ENCODE measurements around the gene SLA2. TPM values are rescaled to one million over a fixed set of nuclear protein-coding genes. Genes with fewer than 3 reads are reported as not detected.

SLA2 gene
- total and polyA plus RNA-seq, 5 experiments from 2014 or later: 18.9 to 34.4 (median 22.2) TPM

DNA sequence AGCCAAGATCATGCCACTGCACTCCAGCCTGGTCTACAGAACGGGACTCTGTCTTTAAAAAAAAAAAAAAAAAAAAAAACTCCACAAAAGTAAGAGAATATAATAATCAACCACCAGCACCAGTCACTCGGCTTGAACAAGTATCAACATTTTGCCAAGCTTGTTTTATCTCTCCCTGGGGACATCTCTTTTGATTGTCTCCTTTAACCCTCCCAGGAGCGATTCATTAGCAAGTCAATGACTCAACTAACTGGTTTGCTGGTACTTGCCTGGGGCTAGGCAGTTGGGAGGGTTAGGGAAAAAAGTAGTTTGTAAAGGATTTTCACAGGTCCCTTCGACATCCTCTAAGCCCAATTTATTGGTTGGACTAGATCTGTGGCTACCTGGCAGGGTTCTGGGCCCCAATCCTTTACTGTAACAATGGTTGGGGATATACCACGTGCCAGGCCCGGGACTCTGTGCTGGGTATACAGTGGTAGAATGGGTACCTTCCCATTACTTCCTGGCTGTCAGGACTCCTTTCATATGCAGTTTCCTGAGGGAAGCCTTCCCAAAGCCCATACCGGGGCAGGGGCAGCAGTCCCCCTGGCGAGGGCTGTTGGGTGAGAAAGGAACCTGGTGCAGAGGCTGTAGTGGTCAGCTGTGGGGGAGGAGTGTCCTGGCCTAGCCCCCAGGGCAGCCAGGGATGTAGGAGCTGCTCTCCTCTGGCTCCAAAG lies 60.4 kb downstream of the SLA2 start:
- Mint-ChIP-seq H3K4me1 (peaks cover 16 to 39% (median 30%) of the 10 kb centered on the region in 4 donors), H3K27me3 (no peaks in the 10 kb centered on the region), H3K9me3 (no peaks in the 10 kb centered on the region), H3K4me3 (no peak overlapping the region), H3K27ac (peak overlapping the region in 5 of 10 donors; percentile 21 to 81 (median 53)), H3K36me3 (peaks cover 5 to 54% (median 6%) of the 10 kb centered on the region in 3 donors)
- POLR2A ChIA-PET: interaction anchor here (25.2 kb wide), 1 partner anchor 11 kb away, joined by 448 read pairs; the partner anchor contains the start of gene TGIF2
- DNase-seq (no peak), ATAC-seq (no peak)

DNA sequence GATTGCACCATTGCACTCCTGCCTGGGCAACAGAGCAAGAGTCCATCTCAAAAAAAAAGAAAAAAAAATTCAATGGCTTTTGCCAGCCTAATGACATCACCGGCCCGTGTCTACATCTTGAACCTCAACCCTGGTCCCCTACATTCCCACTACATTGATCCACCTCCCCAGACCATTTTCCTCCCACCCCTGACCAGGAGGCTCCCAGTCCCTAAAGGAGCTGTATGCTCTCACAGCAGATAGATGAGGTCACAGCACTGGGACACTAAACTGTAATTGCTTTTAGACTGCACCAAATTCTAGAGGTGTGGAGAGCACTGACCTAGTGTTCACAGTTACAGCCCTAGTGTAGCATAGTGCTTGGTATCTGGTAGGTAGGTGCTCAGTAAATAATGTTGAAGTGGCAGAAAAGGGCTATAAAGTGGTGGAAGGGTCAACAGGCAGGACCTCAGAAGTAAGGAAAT lies 61.9 kb downstream of the SLA2 start:
- Mint-ChIP-seq H3K27ac (peak overlapping the region in 9 of 10 donors; percentile 18 to 88 (median 69)), H3K4me3 (no peak overlapping the region), H3K27me3 (no peaks in the 10 kb centered on the region), H3K9me3 (no peaks in the 10 kb centered on the region), H3K4me1 (peaks cover 17 to 41% (median 36%) of the 10 kb centered on the region in 4 donors), H3K36me3 (peaks cover 5 to 58% (median 11%) of the 10 kb centered on the region in 3 donors)
- no peak for DNase-seq
- POLR2A ChIA-PET: interaction anchor here (1.0 to 25.2 kb wide), 3 partner anchors 10 to 62 kb away, joined by 3 to 448 read pairs (median 5); partner anchors contain the start of genes SLA2 and TGIF2
- no peak for ATAC-seq

DNA sequence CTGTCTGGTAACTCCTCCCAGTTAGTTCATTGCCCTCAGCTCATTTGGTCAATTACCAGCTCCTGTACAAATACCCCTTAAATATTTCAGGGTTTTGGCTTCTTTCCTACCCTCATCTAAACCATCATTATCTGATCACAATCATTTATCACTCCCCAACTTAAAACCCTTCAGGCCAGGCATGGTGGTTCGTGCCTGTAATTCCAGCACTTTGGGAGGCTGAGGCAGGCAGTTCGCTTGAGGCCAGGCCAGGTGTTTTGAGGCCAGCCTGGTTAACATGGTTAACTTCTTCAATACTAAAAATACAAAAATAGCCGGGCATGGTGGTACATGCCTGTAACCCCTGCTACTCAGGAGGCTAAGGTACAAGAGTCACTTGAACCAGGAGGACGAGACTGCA lies 63.2 kb downstream of the SLA2 start:
- Mint-ChIP-seq H3K36me3 (peaks cover 5 to 66% (median 11%) of the 10 kb centered on the region in 3 donors), H3K9me3 (no peaks in the 10 kb centered on the region), H3K4me3 (peak overlapping the region in 1 of 10 donors; percentile 34), H3K4me1 (peaks cover 16 to 47% (median 32%) of the 10 kb centered on the region in 4 donors), H3K27ac (peak overlapping the region; percentile 58 to 91 (median 86)), H3K27me3 (no peaks in the 10 kb centered on the region)
- POLR2A ChIA-PET: interaction anchor here (1.7 to 25.2 kb wide), 3 partner anchors 9 to 63 kb away, joined by 3 to 448 read pairs (median 448); partner anchors contain the start of genes RAB5IF, SLA2 and TGIF2
- no peak for ATAC-seq
- no peak for DNase-seq

DNA sequence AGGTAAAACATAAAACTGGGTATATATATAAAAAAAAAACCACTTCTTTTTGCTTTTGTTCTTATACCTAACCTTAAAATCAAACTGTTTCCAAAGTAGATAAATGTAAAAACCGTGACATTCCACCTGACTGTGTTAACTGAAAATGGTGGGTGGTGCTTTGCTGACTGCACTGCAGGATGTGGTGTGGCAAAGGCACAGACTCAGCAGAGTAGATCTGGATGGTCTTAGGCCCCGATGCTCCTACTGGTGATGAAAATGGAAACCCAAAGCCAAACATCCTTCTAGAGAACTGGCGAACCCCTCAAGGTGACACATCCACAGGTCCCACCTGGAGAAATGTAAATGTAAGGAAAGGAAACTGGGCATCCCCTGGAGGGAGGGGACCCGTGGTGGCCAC lies 63.7 kb downstream of the SLA2 start:
- POLR2A ChIA-PET: interaction anchor here (18.2 to 25.2 kb wide), 2 partner anchors 8 to 12 kb away, joined by 448 read pairs; partner anchors contain the start of genes RAB5IF and TGIF2
- peak overlapping the region; percentile 80 to 91 (median 86) for H3K27ac Mint-ChIP-seq
- H3K27me3 Mint-ChIP-seq: no peaks in the 10 kb centered on the region
- ATAC-seq (peak; percentile 82 to 96), DNase-seq (peak in 4 of 10 donors; percentile 31 to 53 (median 44))
- H3K9me3 Mint-ChIP-seq: no peaks in the 10 kb centered on the region
- H3K36me3 Mint-ChIP-seq: peaks cover 5 to 63% (median 11%) of the 10 kb centered on the region in 3 donors
- H3K4me3 Mint-ChIP-seq: peak overlapping the region in 7 of 10 donors; percentile 6 to 59 (median 26)
- peaks cover 16 to 47% (median 27%) of the 10 kb centered on the region in 4 donors for H3K4me1 Mint-ChIP-seq

DNA sequence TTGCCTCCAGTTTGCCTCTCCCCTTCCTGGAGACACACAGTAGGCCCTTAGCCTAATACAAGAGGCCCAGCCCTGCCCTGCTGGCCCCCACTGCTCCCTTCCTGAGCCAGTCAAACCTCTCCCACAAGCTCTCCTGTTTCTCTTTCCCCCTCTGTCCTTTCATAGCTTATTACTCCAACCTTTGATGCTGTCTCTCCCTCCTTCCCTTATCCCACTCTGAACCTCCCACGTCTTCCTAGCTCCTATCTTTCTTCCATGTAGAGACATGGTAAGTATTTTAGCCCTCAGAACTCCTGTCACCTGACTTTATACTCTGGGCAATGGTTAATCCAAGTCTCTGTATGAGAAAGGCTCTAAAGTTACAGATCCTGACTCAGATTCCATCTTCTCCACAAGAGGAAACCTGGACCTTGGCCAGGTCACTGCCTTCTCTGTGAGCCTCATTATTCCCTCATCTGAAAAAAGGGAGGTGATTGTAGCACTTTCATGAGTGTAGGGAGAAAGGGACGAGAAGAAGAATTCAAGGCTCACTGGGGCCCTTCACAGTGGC lies 65.9 kb downstream of the SLA2 start:
- peak overlapping the region in 1 of 10 donors; percentile 28 for H3K4me3 Mint-ChIP-seq
- no peaks in the 10 kb centered on the region for H3K27me3 Mint-ChIP-seq
- no peak for DNase-seq
- no peaks in the 10 kb centered on the region for H3K9me3 Mint-ChIP-seq
- POLR2A ChIA-PET: interaction anchor here (0.5 to 18.2 kb wide), 3 partner anchors 15 to 784 kb away, joined by 6 to 448 read pairs (median 6); partner anchors contain the start of gene RAB5IF
- peaks cover 5 to 61% (median 11%) of the 10 kb centered on the region in 3 donors for H3K36me3 Mint-ChIP-seq
- no peak for ATAC-seq
- peak overlapping the region in 9 of 10 donors; percentile 57 to 91 (median 66) for H3K27ac Mint-ChIP-seq
- peaks cover 18 to 53% (median 34%) of the 10 kb centered on the region in 4 donors for H3K4me1 Mint-ChIP-seq

DNA sequence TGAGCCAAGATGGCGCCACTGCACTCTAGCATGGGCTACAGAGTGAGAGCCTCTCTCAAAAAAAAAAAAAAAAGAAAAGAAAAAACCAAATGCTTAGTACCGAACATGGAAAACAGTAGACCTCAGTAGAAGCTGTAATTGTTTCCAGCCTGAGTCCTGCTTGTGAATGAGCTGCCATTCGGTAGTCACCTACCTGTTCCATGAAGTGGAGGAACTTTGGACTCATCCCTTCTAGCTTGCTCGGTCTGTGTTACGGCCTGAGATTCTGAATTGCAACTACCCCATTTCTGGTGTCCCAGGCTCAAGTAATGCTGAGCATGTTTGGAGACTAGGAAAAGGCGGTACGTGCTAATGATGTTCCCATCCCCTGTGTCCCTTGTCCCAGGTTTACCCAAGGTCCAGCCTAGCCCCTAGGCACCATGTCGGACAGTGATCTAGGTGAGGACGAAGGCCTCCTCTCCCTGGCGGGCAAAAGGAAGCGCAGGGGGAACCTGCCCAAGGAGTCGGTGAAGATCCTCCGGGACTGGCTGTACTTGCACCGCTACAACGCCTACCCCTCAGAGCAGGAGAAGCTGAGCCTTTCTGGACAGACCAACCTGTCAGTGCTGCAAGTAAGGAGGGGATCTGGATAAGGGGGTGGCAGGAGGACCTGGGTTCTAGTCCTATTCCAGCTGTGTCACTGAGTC lies 67.5 kb downstream of the SLA2 start:
- Mint-ChIP-seq H3K4me3 (peak overlapping the region in 1 of 10 donors; percentile 24), H3K9me3 (no peaks in the 10 kb centered on the region), H3K27ac (peak overlapping the region in 6 of 10 donors; percentile 5 to 67 (median 48)), H3K36me3 (peaks cover 5 to 52% (median 11%) of the 10 kb centered on the region in 3 donors), H3K4me1 (peaks cover 21 to 57% (median 38%) of the 10 kb centered on the region in 4 donors), H3K27me3 (no peaks in the 10 kb centered on the region)
- ATAC-seq (no peak), DNase-seq (no peak)
- POLR2A ChIA-PET: interaction anchor here (1.6 to 18.2 kb wide), 2 partner anchors 16 to 300 kb away, joined by 4 to 448 read pairs; partner anchors contain the start of gene RAB5IF

DNA sequence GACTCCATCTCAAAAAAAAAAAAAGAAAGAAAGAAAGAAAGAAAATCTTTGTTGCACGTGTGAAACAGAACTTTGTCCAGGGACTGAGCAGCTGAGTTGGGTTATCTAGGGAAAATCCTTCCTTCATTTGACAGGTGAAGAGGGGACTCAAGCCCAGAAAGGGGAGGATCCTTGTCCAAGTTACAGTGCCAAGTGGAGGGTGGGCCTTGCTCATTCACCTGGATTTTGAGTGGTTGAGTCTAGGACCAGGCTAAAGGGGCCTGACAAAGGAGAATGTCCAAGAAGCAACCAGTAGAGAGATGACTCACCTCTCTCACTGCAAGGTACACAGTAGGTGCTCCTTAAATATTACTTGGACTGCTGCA lies 69.9 kb downstream of the SLA2 start:
- Mint-ChIP-seq H3K9me3 (no peaks in the 10 kb centered on the region), H3K36me3 (peaks cover 0 to 33% (median 5%) of the 10 kb centered on the region in 3 donors), H3K4me3 (peak overlapping the region; percentile 85 to 97 (median 93)), H3K4me1 (peaks cover 27 to 60% (median 44%) of the 10 kb centered on the region in 4 donors), H3K27ac (peak overlapping the region; percentile 93 to 99 (median 96)), H3K27me3 (no peaks in the 10 kb centered on the region)
- no peak for DNase-seq
- ATAC-seq: no peak
- POLR2A ChIA-PET: interaction anchor here (0.6 to 18.2 kb wide), 3 partner anchors 19 to 1317 kb away, joined by 3 to 448 read pairs (median 3); partner anchors contain the start of gene RAB5IF

DNA sequence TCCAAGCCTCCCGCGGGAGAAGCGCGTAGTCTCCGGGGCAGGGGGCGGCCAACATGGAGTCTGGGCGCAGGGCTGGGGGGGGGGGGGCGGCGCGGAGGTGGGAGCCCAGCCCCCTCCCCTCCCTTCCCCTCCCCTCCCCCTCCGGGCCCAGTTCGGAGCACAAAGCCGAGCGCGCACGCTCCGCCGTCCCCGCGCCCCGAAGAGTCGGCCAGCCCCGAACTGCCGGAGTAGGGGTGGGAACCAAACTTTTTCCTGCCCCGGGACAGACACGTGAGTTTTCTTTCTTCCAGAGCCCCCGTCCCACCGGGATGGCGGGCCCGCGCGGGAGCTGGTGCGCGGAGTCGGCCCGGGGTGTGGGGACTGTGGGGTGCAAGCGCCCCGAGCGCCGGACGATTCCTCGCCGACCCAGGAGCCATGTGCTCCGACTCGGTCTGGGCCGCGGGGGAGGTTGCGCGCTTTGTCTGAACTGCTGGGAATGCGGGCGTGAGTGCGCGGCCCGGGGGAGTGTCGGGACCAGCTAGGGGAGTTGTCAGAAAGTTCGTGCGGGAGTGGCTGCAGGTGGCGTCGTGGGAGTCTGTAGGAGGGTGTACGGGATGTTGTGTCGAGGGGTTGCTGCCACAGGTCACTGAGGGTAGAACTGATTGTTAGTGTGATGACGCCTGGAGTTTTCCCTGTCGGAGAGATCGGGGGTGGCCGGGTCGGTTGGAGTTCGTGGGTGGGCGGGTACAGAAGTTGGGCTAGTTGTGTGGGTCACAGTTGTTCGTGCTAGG lies 71.4 kb downstream of the SLA2 start:
- H3K9me3 Mint-ChIP-seq: no peaks in the 10 kb centered on the region
- POLR2A ChIA-PET: interaction anchor here (0.6 to 18.2 kb wide), 8 partner anchors 13 to 356 kb away, joined by 3 to 448 read pairs (median 8); partner anchors contain the start of genes RAB5IF and SLA2
- ATAC-seq (peak; percentile 18 to 39), DNase-seq (peak; percentile 41 to 81 (median 62))
- H3K27me3 Mint-ChIP-seq: no peaks in the 10 kb centered on the region
- H3K36me3 Mint-ChIP-seq: peaks cover 0 to 20% (median 0%) of the 10 kb centered on the region in 3 donors
- H3K4me3 Mint-ChIP-seq: peak overlapping the region; percentile 85 to 97 (median 93)
- H3K27ac Mint-ChIP-seq: peak overlapping the region; percentile 93 to 99 (median 96)
- H3K4me1 Mint-ChIP-seq: peaks cover 25 to 58% (median 39%) of the 10 kb centered on the region in 4 donors

DNA sequence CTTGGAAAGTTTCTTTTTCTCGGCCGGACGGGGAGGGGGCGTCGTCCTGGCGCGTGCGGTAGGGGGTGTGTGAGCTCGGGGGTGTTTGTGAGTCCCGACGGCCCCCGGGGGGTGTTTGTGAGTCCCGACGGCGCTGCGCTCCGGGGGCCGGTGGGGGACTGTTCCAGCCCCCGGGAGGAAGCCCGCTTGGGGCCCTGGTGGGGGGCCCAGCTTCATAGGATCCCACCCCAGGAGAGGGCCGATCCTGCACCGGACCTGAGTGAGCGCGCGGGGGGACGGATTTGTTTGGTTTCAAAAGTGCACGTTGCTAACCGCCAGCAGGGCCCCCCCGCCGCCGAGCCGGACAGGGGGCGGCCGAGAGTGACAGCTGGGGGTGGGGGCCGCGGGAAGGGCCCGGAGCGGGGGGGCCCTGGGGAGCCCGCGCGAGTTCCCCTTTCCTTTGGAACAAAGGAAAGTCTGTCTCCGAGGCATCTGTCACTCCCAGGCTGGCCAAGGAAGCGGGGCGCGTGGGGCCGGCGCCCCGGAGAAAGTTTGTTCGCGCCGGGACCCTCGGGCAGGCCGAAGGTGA lies 72.1 kb downstream of the SLA2 start:
- Mint-ChIP-seq H3K4me1 (peaks cover 25 to 60% (median 39%) of the 10 kb centered on the region in 4 donors), H3K9me3 (no peaks in the 10 kb centered on the region), H3K27me3 (no peaks in the 10 kb centered on the region), H3K4me3 (peak overlapping the region; percentile 33 to 97 (median 84)), H3K27ac (peak overlapping the region in 8 of 10 donors; percentile 87 to 98 (median 94)), H3K36me3 (peaks cover 0 to 14% (median 0%) of the 10 kb centered on the region in 3 donors)
- ATAC-seq (peak; percentile 4 to 9), DNase-seq (peak in 5 of 10 donors; percentile 29 to 72 (median 46))
- POLR2A ChIA-PET: interaction anchor here (0.9 to 18.2 kb wide), 8 partner anchors 12 to 401 kb away, joined by 3 to 448 read pairs (median 8); partner anchors contain the start of genes RAB5IF and SLA2

DNA sequence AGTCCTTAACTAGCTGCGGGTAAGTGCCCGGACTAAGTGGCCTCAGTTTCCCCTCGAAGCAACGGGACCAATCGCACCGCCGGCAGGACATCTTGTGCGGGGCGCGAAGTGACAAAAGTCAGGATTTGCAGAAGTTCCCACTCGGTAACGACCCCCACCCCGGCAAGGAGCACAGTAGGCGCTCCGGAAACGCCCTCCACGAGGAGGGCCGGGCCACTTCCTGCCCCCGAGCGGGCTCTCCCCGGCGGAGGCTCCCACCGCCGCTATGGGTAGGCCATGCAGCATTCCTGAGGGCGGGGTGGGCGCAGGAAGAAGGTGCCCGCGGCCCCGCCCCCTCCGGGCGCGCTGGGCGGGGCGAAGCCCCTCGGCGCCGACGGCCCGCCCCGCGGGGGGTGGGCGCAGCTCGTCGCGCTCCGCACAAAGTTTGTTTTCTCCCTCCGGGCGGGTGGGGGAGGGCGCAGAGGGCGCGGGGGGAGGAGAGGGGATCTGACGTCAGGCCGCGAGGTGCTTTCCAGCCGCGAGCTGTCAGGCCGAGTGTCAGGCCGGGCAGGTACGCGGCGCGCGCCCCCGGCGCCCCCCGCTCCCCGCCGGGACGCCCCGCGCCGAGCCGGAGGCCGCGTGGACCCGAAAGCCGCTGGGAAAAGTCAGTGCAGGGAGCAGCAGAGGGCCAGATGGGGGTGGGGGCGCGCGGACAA lies 72.7 kb downstream of the SLA2 start, which contains the start of gene TGIF2:
TSS of gene TGIF2 (plus strand) at position 495 of the 695 bp plus-strand sequence. CDS start 5,178 bp downstream, outside the sequence.
- no peaks in the 10 kb centered on the region for H3K9me3 Mint-ChIP-seq
- H3K27me3 Mint-ChIP-seq: no peaks in the 10 kb centered on the region
- H3K27ac Mint-ChIP-seq: peak within 1 kb of the TSS; percentile 98 to 100 (median 99)
- H3K36me3 Mint-ChIP-seq: peaks cover 0 to 8% (median 0%) of the 10 kb centered on the region in 3 donors
- POLR2A ChIA-PET: interaction anchor here (0.6 to 18.2 kb wide), 12 partner anchors 11 to 1295 kb away, joined by 3 to 448 read pairs (median 3); partner anchors contain the start of genes MMP24OS, RAB5IF and SLA2
- H3K4me1 Mint-ChIP-seq: peaks cover 25 to 54% (median 39%) of the 10 kb centered on the region in 4 donors
- peak; percentile 86 to 96 (median 95) for DNase-seq
- peak within 1 kb of the TSS; percentile 85 to 98 (median 95) for H3K4me3 Mint-ChIP-seq
- ATAC-seq: peak; percentile 71 to 75

All from naive thymus-derived CD8-positive, alpha-beta T cell (primary cell).